ENCODE data around the gene GGCX. TPM values are rescaled to one million over a fixed set of nuclear protein-coding genes. Genes with fewer than 3 reads are reported as not detected.
A peak's percentile ranks its signal among the peaks of the same experiment; 100 is the strongest.
"Not testable (repeated sequence)": the region's sequence is repeated elsewhere in the genome, so short reads cannot be mapped to it uniquely, and the experiment has no call there.

GGCX gene
- polyA plus RNA-seq, 10 donors: 20.0 to 26.3 (median 23.5) TPM

- DNase-seq: not testable (repeated sequence)
These were observed 17.0 kb downstream of the GGCX start for GRCh38 chr2:85544254-85544691.

- DNase-seq: no peak
These were observed 18.5 kb downstream of the GGCX start for GRCh38 chr2:85542777-85543176.

- no peak for DNase-seq
These were observed 19.4 kb downstream of the GGCX start for GRCh38 chr2:85541753-85542457.

- no peak for DNase-seq
These were observed 20.0 kb downstream of the GGCX start for GRCh38 chr2:85541262-85541661.

GRCh38 chr2:85540133-85540648, 21.1 kb downstream of the GGCX start:
- no peak for DNase-seq

- peak; percentile 80 to 95 (median 86) for DNase-seq
These were observed 21.7 kb downstream of the GGCX start for GRCh38 chr2:85539361-85540132.

GRCh38 chr2:85538507-85539360, 22.6 kb downstream of the GGCX start, which contains the start of gene MAT2A:
TSS of gene MAT2A (plus strand) at chr2:85539168. CDS start at chr2:85539288, 120 bp downstream.
- DNase-seq: peak; percentile 94 to 99 (median 97)

GRCh38 chr2:85537600-85538506, 23.4 kb downstream of the GGCX start:
- peak; percentile 43 to 88 (median 62) for DNase-seq

GRCh38 chr2:85536479-85536878, 24.8 kb downstream of the GGCX start:
- DNase-seq: no peak

GRCh38 chr2:85534881-85535280, 26.4 kb downstream of the GGCX start:
- DNase-seq: no peak

GRCh38 chr2:85534099-85534498, 27.2 kb downstream of the GGCX start:
- DNase-seq: no peak

GRCh38 chr2:85531589-85531988, 29.7 kb downstream of the GGCX start:
- no peak for DNase-seq

- no peak for DNase-seq
These were observed 31.5 kb downstream of the GGCX start for GRCh38 chr2:85529809-85530208.

- DNase-seq: no peak
These were observed 32.9 kb downstream of the GGCX start for GRCh38 chr2:85528355-85528754.

GRCh38 chr2:85527787-85528186, 33.5 kb downstream of the GGCX start:
- no peak for DNase-seq

- DNase-seq: no peak
These were observed 35.7 kb downstream of the GGCX start for GRCh38 chr2:85525567-85525966.

- no peak for DNase-seq
These were observed 36.3 kb downstream of the GGCX start for GRCh38 chr2:85525029-85525428.

GRCh38 chr2:85524336-85524908, 36.9 kb downstream of the GGCX start:
- peak in 1 of 3 donors; percentile 62 for DNase-seq

- no peak for DNase-seq
These were observed 37.4 kb downstream of the GGCX start for GRCh38 chr2:85523903-85524335.

Measured in muscle of back (tissue), 11 donors.